Fibroblast of skin of back (primary cell): ENCODE measurements around the gene OTOF.

Experiments
- DNase-seq: peaks from one replicate; pipeline ENCODE4 v3.0.0-alpha.2; 2013

Gene OTOF

GRCh38 chr2:26449278-26450030, 28.5 kb downstream of the OTOF start:
- DNase-seq: no peak

GRCh38 chr2:26448651-26449050, 29.3 kb downstream of the OTOF start:
- no peak for DNase-seq

- no peak for DNase-seq
Observed at GRCh38 chr2:26444236-26444635, 33.7 kb downstream of the OTOF start.

- no peak for DNase-seq
Observed at GRCh38 chr2:26442707-26443106, 35.2 kb downstream of the OTOF start.

- no peak for DNase-seq
Observed at GRCh38 chr2:26442301-26442700, 35.6 kb downstream of the OTOF start.

GRCh38 chr2:26438926-26439325, 39.0 kb downstream of the OTOF start:
- DNase-seq: peak; percentile 35

GRCh38 chr2:26438526-26438925, 39.4 kb downstream of the OTOF start:
- peak; percentile 56 for DNase-seq

GRCh38 chr2:26435106-26435505, 42.8 kb downstream of the OTOF start:
- DNase-seq: no peak

GRCh38 chr2:26432859-26433258, 45.1 kb downstream of the OTOF start:
- DNase-seq: no peak

- no peak for DNase-seq
Observed at GRCh38 chr2:26432363-26432762, 45.6 kb downstream of the OTOF start.

GRCh38 chr2:26430826-26431225, 47.1 kb downstream of the OTOF start:
- peak; percentile 22 for DNase-seq

- DNase-seq: no peak
Observed at GRCh38 chr2:26429779-26430578, 47.9 kb downstream of the OTOF start.

- no peak for DNase-seq
Observed at GRCh38 chr2:26428846-26429245, 49.1 kb downstream of the OTOF start.

GRCh38 chr2:26424221-26424620, 53.7 kb downstream of the OTOF start:
- no peak for DNase-seq

- DNase-seq: no peak
Observed at GRCh38 chr2:26423750-26424149, 54.2 kb downstream of the OTOF start.

- no peak for DNase-seq
Observed at GRCh38 chr2:26422947-26423629, 54.8 kb downstream of the OTOF start.

GRCh38 chr2:26421961-26422360, 56.0 kb downstream of the OTOF start:
- DNase-seq: no peak

- no peak for DNase-seq
Observed at GRCh38 chr2:26414311-26414710, 63.6 kb downstream of the OTOF start.

GRCh38 chr2:26412091-26412673, 65.7 kb downstream of the OTOF start:
- no peak for DNase-seq

- DNase-seq: no peak
Observed at GRCh38 chr2:26411419-26411818, 66.5 kb downstream of the OTOF start.

- DNase-seq: no peak
Observed at GRCh38 chr2:26410764-26411243, 67.1 kb downstream of the OTOF start.

GRCh38 chr2:26409785-26410184, 68.1 kb downstream of the OTOF start:
- no peak for DNase-seq

GRCh38 chr2:26407526-26407925, 70.4 kb downstream of the OTOF start:
- DNase-seq: no peak
